Activated T-cell treated with anti-CD3 and anti-CD28 coated beads for 48 hours (primary cell): ENCODE results near the gene XYLT1.
A peak's percentile ranks its signal among the peaks of the same experiment; 100 is the strongest.

ENCODE experiments used
- DNase-seq: peaks from one replicate; pipeline ENCODE4 v3.0.0-alpha.2; 2020; ENCODE audit warnings: low read depth

The XYLT1 gene

DNA sequence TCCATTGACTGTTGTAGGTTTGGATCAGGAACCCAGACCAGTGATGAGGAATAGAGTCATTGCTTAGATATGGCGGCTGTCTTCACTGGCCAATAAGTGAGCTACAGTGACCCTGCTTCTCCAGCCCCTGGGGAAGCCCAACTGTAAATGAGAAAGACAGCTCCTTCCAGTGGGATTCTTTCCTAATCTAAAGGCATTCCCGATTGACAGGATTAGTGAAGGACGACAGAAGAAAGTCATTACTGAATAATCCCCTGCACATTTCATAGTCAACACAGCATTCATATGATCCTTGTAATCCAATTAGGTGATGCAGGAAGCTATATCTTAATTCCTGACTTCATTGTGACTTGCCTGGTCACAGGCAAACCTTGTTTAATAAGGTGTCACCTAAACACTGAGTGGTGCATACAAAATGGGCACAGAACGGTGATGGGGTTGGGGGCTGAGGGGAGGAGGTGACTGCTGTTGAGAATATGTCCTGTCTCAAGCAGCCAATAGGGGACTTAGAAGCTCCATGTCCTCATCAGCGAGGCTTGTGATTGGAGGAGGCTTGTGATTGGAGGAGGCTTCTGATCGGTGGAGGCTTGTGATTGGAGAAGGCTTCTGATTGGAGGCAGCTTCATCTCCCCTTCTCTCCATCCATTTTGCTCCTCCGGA, 242.6 kb downstream of the XYLT1 start:
- no peak for DNase-seq

- DNase-seq: no peak
These were observed 243.5 kb downstream of the XYLT1 start for GRCh38 chr16:17227278-17227677.

- DNase-seq: no peak
These were observed 245.2 kb downstream of the XYLT1 start for GRCh38 chr16:17225541-17225940.

DNA sequence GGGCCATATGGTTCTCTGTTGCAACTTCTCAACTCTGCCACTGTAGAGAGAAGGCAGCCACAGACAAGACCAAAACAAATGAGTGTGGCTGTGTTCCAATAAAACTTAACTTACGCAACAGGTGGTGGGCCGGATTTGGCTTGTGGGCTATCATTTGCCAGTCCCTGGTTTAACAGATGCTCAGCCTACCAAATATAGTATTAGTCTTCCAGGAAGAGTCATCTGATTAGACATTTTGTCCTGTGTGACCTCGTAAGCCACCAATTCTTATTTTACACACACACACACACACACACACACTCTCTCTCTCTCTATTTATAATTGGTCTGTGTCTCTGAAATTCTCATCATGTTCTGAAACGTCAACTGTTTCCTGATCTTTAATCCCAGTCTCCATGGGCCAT, 245.9 kb downstream of the XYLT1 start:
- no peak for DNase-seq

GRCh38 chr16:17224350-17224749, 246.4 kb downstream of the XYLT1 start:
- DNase-seq: no peak

DNA sequence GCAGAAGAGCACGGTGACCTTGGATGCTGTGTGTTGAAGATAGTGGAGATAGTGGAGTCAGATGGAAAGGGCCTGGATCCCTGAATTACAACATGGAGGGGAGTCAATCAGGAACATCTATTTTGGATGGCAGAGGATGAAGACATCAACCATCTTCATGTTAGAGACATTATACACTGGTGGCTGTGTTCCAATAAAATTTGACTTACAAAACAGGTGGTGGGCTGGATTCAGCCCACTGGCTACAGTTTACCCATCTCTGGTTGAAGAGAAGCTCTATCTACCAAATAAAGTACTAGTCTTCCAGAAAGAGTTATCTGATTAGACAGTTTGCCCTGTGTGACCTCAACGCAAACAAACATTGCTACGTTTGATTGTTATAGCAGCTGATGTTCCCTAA, 247.2 kb downstream of the XYLT1 start:
- no peak for DNase-seq

DNA sequence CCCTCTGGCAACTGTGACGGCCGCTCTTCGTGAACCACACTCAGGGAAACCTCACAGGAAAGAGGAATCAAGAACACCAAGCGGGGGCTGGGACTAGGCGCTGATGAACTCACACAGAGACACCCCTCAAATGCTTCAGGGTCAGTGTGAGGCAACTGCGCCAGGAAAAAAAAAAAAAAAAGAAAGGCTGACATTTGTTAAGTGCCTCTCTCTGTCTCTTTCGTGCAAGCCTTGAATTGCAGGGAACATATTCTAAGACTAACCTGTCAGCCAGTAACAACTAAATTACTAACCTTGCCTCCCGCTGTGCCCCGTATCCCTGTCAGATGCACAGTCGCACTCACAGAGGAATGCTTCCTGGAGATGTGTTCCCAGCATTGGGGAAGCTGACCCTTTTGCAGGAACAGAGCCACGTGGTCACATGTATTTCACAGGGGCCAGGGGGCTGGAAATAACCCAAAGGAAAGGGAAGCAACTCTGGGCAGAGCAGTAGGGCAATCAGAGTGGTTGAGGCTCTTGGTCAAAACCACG, 247.8 kb downstream of the XYLT1 start:
- no peak for DNase-seq

DNA sequence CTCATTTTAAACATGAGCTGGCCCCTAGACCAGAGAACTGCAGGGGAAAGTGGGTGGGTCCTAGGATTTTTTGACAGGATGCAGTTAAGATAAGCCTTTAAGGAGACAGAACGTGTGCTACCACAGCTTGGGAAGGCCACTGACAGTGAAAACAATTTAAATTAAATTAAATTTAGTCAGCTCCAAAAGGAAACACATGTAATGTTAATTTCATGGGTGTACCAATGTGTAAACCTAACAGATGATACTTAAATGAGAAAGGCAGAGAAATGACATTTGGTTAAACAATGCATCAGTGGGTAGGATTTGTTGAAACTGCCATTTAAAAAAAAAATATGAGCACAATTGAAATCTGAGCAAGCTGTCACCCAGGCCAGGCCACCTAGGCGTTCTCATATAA, 250.8 kb downstream of the XYLT1 start:
- no peak for DNase-seq

DNA sequence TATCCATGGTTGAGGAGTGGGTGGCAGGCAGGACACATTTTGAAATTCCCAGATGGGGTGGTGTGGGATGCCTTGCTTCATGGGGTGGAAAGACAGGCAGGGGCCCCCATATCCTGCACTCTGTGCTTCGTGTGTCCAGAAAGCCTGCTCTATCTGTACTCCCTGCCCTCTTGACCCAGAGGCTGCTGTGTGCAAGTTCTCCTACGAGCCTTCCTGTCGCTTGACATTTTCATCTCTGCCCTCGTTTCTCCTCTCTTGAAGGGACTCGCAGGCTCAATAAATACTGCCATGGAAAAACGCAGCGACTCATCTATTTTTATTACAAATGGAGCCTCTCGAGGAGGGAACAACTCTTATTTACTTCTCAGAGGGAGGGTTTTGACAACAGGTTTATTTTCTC, 254.8 kb downstream of the XYLT1 start:
- no peak for DNase-seq

DNA sequence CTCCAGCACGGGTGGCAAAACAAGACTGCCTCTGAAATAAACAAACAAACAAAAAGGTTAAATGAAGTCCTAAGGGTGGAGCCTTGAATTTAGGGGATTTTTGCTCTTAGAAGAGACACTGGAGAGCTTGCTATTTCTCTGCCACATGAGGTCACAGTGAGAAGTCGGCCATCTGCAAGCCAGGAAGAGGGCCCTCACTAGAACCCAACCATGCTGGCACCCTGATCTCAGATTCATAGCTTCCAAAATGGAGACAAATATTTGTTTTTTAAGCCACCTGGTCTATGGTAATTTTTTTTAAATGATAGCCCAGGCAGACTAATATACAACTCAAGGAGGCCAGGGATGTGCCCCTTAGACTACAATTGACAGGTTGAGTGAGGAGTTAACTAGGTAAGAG, 255.5 kb downstream of the XYLT1 start:
- no peak for DNase-seq

DNA sequence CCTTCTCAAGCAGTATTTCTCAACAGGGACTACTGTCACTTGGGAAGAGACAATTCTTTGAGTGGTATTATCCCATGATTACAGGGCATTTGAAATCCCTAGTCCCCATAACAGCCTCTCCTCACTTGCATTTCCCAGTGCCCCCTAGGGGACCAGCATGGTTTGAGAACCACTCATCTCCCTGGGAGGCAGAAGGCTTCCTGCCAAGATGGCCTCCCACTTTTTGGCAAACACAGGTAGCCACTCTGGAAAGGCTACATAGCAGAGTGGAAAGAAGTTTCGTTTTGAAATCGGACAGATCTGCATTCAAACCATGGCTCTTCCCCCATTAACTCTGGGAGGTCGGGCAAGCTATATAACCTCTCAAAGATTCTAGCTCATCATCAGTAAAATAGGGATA, 256.8 kb downstream of the XYLT1 start:
- no peak for DNase-seq

GRCh38 chr16:17213025-17213424, 257.7 kb downstream of the XYLT1 start:
- no peak for DNase-seq

DNA sequence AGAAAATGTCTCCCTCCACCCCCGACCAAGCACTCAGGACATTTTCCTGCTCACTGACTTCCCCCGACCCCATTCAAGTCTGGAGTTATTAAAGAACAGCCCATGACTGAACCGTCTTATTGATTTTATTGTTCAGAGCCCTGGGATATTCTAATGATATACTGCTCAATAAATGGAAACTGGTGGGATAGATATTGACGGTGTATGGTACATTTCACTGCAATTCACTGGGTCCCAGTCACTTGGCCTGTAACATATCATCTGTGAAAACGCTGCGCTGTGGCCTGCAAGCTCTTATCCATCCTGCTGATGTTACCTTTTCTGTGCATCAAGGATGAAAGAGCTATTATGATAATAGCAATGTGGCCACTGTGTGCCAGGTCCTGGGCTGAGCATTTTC, 258.2 kb downstream of the XYLT1 start:
- DNase-seq: no peak

DNA sequence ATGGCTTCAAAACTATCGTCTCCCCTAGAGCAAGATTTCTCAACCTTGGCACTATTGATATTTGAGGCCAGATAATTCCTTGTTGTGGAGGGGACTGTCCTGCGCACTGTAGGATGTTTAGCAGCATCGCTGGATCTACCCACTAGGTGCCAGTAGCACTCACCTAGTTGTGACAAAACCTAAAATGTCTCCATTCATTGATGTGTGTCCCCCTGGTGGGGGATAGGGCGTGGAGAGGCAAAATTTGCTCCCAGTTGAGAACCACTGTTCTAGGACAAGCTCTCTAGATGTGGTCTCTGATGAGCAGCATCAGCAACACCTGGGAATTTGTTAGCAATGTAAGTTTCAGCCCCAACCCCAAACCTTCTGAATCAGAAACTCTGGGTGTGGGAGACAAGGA, 259.0 kb downstream of the XYLT1 start:
- DNase-seq: peak; percentile 15

DNA sequence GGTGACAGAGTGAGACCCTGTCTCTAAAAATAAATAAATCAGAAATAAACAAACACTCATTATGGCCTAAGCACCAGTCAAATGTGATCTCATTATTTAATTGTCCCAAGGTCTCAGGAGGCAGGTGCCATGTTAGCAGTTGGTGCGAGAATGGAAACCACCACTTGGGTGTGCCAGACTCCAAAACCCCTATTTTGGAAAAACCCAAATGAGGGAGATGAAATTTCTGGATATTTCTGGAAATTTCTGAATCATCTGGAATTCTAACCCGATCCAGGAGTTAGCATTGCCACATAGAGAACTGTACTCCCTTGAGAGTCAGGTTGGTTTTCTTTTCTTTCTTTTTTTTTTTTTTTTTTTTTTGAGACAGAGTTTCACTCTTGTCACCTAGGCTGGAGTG, 264.0 kb downstream of the XYLT1 start:
- no peak for DNase-seq

DNA sequence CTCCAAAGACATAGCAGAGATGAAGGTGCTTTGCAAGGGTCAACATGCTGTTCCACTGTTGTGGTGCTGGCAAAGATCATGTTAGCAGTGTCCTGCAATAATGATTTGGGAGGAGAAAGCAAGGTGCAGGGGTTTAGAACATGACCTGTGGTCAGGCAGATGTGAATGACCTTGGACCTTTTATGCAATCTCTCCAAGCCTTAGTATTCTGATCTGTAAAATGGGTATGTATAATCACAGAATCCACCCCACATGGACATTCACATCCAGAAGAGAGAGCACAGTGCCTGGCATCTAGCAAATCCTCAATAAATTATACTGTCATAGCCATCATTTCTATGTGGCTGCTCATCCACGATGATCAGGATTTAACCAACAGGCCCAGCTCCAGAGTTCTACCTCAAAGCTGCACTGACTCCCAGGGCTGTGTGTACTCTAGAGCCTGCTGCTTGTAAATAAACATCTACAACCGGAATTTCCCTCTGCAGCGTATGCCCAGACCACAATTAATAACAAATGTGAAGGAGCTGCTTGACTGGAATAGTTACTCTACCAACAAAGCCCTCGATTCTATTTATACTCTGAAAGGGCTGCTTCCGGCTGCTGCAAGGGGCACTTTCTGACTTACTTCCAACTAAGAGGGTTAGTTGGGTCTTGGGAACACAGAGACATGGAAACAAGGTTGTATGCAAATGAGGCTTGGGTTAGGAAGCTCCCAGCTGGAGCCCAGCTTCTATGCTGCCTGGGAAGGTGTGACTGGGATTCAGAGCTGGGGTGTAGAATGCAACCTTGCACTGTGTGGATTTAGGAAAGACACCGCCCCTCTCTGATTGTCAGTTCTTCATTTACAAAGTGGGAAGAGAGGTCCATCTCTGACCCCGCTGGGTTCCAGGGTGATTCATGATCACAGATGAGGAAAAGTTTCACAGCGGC, 265.2 kb downstream of the XYLT1 start:
- DNase-seq: no peak

DNA sequence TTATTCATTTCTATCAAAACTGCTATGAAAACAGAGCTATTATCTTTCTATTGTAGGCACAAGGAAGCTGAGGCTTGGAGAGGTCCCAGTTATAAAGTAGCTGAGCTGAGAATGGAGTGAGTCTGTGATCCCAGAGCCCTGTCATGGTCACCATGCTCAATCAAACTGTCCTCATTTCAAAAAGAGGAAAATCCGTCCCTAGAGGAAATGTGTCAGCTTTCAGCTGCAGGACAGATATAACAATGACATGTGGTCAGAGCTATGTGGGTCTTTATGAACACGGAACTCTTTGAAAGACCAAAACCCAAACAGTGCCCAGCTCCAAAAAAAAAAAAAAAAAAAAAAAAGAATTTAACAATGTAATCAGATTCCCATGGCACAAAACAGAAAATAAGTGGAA, 266.1 kb downstream of the XYLT1 start:
- no peak for DNase-seq

- no peak for DNase-seq
These were observed 266.6 kb downstream of the XYLT1 start for GRCh38 chr16:17204206-17204605.

DNA sequence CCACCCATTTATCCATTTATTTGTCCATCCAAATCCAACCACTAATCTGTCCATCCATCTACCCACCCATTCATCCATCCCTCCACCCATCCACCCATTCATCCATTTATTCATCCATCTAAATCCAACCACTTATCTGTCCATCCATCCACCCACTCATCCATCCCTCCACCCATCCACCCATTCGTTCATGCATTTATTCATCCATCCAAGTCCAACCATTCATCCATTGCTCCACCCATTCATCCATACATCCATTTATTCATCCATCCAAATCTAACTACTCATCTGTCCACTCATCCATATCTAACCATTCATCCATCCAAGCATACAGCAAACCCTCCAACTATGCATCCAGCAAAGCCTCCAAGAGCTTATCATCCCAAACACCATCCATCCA, 267.3 kb downstream of the XYLT1 start:
- DNase-seq: no peak

GRCh38 chr16:17199135-17199534, 271.6 kb downstream of the XYLT1 start:
- no peak for DNase-seq

- DNase-seq: no peak
These were observed 274.2 kb downstream of the XYLT1 start for GRCh38 chr16:17196526-17196925.

DNA sequence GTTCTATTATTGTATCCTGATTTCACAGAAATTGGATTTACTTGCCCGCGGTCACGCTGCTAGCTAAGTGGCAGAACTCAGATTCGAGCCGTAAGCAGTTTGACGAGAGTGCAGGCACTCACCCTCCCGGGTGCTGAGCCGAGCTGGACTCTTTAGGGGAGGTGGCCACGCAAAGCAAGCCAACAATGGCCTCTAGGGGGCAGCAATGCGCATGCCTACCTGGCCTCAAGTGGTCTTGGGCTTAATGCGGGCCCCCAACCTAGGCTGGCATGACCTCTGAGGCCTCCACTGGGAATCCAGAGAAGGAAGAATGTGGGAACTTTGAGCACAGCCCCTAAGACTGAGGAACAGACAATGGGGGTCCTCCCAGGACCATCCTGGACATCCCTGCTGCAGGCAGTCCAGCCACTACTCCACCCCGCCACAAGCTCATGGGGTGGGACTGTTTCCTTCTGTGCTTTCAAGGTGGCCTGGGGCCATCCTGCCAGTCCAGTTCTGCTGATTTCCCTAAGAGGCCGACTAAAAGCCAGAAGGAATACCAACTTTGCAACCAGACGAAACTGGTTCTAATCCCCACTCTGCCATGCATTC, 276.5 kb downstream of the XYLT1 start:
- peak; percentile 41 for DNase-seq

- no peak for DNase-seq
These were observed 277.1 kb downstream of the XYLT1 start for GRCh38 chr16:17193566-17194100.
